PC-9 (cell line): ENCODE data around the gene EPDR1. TPM values are rescaled to one million over a fixed set of nuclear protein-coding genes. Genes with fewer than 3 reads are reported as not detected.

ENCODE experiments used
- BruUV-seq: library from RNA; stranded (reverse); fragments of 400-500 nt; replicated peaks from 2 replicates; lab custom pipeline; 2021; lab: Mats Ljungman, UMichigan
- CTCF ChIA-PET: fragments of 300-600 bp; sonication (Branson Sonifier 250); formaldehyde crosslinking; loops from one replicate; lab custom pipeline; 2022; ENCODE audit warnings: antibody characterized with exemption; lab: Charles Lee
- POLR2A ChIA-PET: fragments of 300-600 bp; sonication (Branson Sonifier 250); formaldehyde crosslinking; loops from one replicate; lab custom pipeline; 2022; ENCODE audit warnings: antibody characterized with exemption; ENCODE audit not compliant: unreplicated experiment; lab: Charles Lee
- DNase-seq, 2 experiments: peaks; one replicate each; pipeline versions ENCODE4 v3.0.0 to v3.0.0-alpha.2; 2015 to 2022; ENCODE audit warnings: mixed read lengths in 1 of 2
- H2AFZ ChIP-seq: fragments of 200-600 bp; sonication (generic); 2 replicates; pipeline ENCODE4 v1.8.1; 2017; ENCODE audit warnings: antibody characterized with exemption
- H3F3A ChIP-seq: fragments of 200-600 bp; sonication (generic); 2 replicates; pipeline ENCODE4 v1.8.1; 2017; ENCODE audit warnings: antibody characterized with exemption, mild to moderate bottlenecking, low read depth; ENCODE audit not compliant: insufficient read depth
- H3K27ac ChIP-seq: fragments of 200-600 bp; sonication (generic); 2 replicates; pipeline ENCODE4 v1.6.1; 2016; ENCODE audit warnings: mixed run types
- H3K27me3 ChIP-seq: fragments of 200-600 bp; sonication (generic); 2 replicates; pipeline ENCODE4 v1.6.1; 2016; ENCODE audit warnings: low read depth, mixed run types; ENCODE audit not compliant: insufficient read depth
- H3K36me3 ChIP-seq: fragments of 200-600 bp; sonication (generic); 2 replicates; pipeline ENCODE4 v1.6.1; 2016; ENCODE audit warnings: low read depth, mixed run types
- H3K4me1 ChIP-seq: fragments of 200-600 bp; sonication (generic); replicated peaks from 2 replicates; pipeline ENCODE4 v1.6.1; 2016; ENCODE audit warnings: mixed run types; ENCODE audit not compliant: insufficient read depth
- H3K4me2 ChIP-seq: fragments of 200-600 bp; sonication (generic); 2 replicates; pipeline ENCODE4 v1.6.1; 2017; ENCODE audit warnings: mixed run types
- H3K4me3 ChIP-seq: fragments of 200-600 bp; sonication (generic); 2 replicates; pipeline ENCODE4 v1.6.1; 2016; ENCODE audit warnings: mixed run types
- H3K79me2 ChIP-seq: fragments of 200-600 bp; sonication (generic); 2 replicates; pipeline ENCODE4 v1.6.1; 2017; ENCODE audit warnings: low read depth, mixed run types
- H3K9me2 ChIP-seq: fragments of 200-600 bp; sonication (generic); 2 replicates; pipeline ENCODE4 v1.8.1; 2017; ENCODE audit warnings: mild to moderate bottlenecking; ENCODE audit not compliant: insufficient read depth
- H3K9me3 ChIP-seq: fragments of 200-600 bp; sonication (generic); 2 replicates; pipeline ENCODE4 v1.8.1; 2016; ENCODE audit warnings: low read depth; ENCODE audit not compliant: insufficient read depth
- H4K20me1 ChIP-seq: fragments of 200-600 bp; sonication (generic); 2 replicates; pipeline ENCODE4 v1.8.1; 2017; ENCODE audit not compliant: insufficient read depth
- CTCF ChIP-seq: fragments of 200-600 bp; sonication (generic); conservative IDR thresholded peaks from 2 replicates; pipeline ENCODE4 v1.6.1; 2017; ENCODE audit warnings: mixed run types, antibody characterized with exemption, mild to moderate bottlenecking, moderate library complexity
- EZH2 ChIP-seq: fragments of 200-600 bp; sonication (generic); IDR thresholded peaks from 2 replicates; pipeline ENCODE4 v1.8.0; 2017; ENCODE audit warnings: antibody characterized with exemption, low read depth
- intact Hi-C: fragments of 100-400 bp; cut with micrococcal nuclease; formaldehyde crosslinking; loops from one replicate; pipeline ENCODE4 v1.10.0; 2022; ENCODE audit not compliant: unreplicated experiment
- total RNA-seq: library from RNA; stranded (reverse); gene quantifications from 2 replicates; pipeline ENCODE4 v1.2.3, GENCODE V29; 2021

EPDR1 gene
- total RNA-seq, 1 experiment from 2014 or later, result 3.3 TPM

- ChIA-PET CTCF (no interaction called here), POLR2A (no interaction called here)
- H2AFZ ChIP-seq, result no peak overlapping the region
- no peaks in the 10 kb centered on the region for H3K9me3 ChIP-seq
- DNase-seq, result no peak
- no peaks in the 10 kb centered on the region for H3K27me3 ChIP-seq
- no peaks in the 10 kb centered on the region for H3K79me2 ChIP-seq
- no TSS peak for BruUV-seq
- no peaks in the 10 kb centered on the region for H3K9me2 ChIP-seq
- TF ChIP-seq EZH2, result no peak
- no peak for TF ChIP-seq CTCF
- no peak overlapping the region for H3K4me2 ChIP-seq
- H3K4me3 ChIP-seq, result no peak overlapping the region
- no peaks in the 10 kb centered on the region for H3F3A ChIP-seq
- no peaks in the 10 kb centered on the region for H3K4me1 ChIP-seq
- H3K27ac ChIP-seq, result no peak overlapping the region
- no peaks in the 10 kb centered on the region for H3K36me3 ChIP-seq
- intact Hi-C loops, result no loop called here
- H4K20me1 ChIP-seq, result no peaks in the 10 kb centered on the region; the same call in 1 of the 2 replicates
These were observed 23.7 kb downstream of the EPDR1 start for GRCh38 chr7:37943905-37944736.

- H3K4me1 ChIP-seq, result no peaks in the 10 kb centered on the region
These were observed 24.3 kb downstream of the EPDR1 start for GRCh38 chr7:37944737-37945054.

GRCh38 chr7:37945336-37945735 lies 24.9 kb downstream of the EPDR1 start:
- POLR2A ChIA-PET, result interaction anchor here (0.6 kb wide), 1 partner anchor 429 kb away, joined by 6 read pairs; no protein-coding TSS in a partner anchor
- H3K4me3 ChIP-seq, result no peak overlapping the region
- TF ChIP-seq EZH2 (no peak), CTCF (no peak)
- no peaks in the 10 kb centered on the region for H3K36me3 ChIP-seq
- no peak overlapping the region for H3K27ac ChIP-seq
- H2AFZ ChIP-seq, result no peak overlapping the region
- no peaks in the 10 kb centered on the region for H3K27me3 ChIP-seq
- H3K9me3 ChIP-seq, result no peaks in the 10 kb centered on the region
- H3K79me2 ChIP-seq, result no peaks in the 10 kb centered on the region
- no peak for DNase-seq
- BruUV-seq, result no TSS peak
- H3K9me2 ChIP-seq, result no peaks in the 10 kb centered on the region
- CTCF ChIA-PET, result no interaction called here
- no peaks in the 10 kb centered on the region for H3F3A ChIP-seq
- no peaks in the 10 kb centered on the region; the same call in 1 of the 2 replicates for H4K20me1 ChIP-seq
- H3K4me1 ChIP-seq, result no peaks in the 10 kb centered on the region
- H3K4me2 ChIP-seq, result no peak overlapping the region
- intact Hi-C loops, result no loop called here

More at GRCh38 chr7:37944737-37945054, 24.3 kb downstream of the EPDR1 start:
- Histone ChIP-seq H3K9me3 (no peaks in the 10 kb centered on the region), H3K36me3 (no peaks in the 10 kb centered on the region), H3F3A (no peaks in the 10 kb centered on the region), H3K27me3 (no peaks in the 10 kb centered on the region), H3K4me3 (no peak overlapping the region), H2AFZ (no peak overlapping the region), H3K4me2 (no peak overlapping the region), H4K20me1 (no peaks in the 10 kb centered on the region; the same call in 1 of the 2 replicates), H3K9me2 (no peaks in the 10 kb centered on the region), H3K79me2 (no peaks in the 10 kb centered on the region), H3K27ac (no peak overlapping the region)
- POLR2A ChIA-PET, result interaction anchor here (0.6 kb wide), 1 partner anchor 430 kb away, joined by 6 read pairs; no protein-coding TSS in a partner anchor
- CTCF ChIA-PET, result no interaction called here
- TF ChIP-seq EZH2, result no peak
- TF ChIP-seq CTCF, result no peak
- intact Hi-C loops, result no loop called here
- BruUV-seq, result no TSS peak
- no peak for DNase-seq
